Loucy (cell line): Measurements from ENCODE around the gene CCDC85B.

ENCODE experiments used
- H2AFZ ChIP-seq: fragments of 200-600 bp; sonication (generic); 2 replicates; pipeline ENCODE4 v1.6.0; 2016; ENCODE audit warnings: antibody characterized with exemption, mild to moderate bottlenecking, low read length, moderate library complexity
- H3F3A ChIP-seq: fragments of 200-600 bp; 2 replicates; pipeline ENCODE4 v1.6.0; 2016; ENCODE audit warnings: antibody characterized with exemption, low read depth, mild to moderate bottlenecking
- H3K27me3 ChIP-seq: fragments of 200-600 bp; sonication (generic); 2 replicates; pipeline ENCODE4 v1.6.1; 2014; ENCODE audit warnings: low read length, mild to moderate bottlenecking; ENCODE audit not compliant: insufficient read depth, poor library complexity, severe bottlenecking
- H3K36me3 ChIP-seq: fragments of 200-600 bp; sonication (generic); 2 replicates; pipeline ENCODE4 v1.6.1; 2016; ENCODE audit warnings: low read length; ENCODE audit not compliant: insufficient read depth
- H3K4me1 ChIP-seq: fragments of 200-600 bp; sonication (generic); 2 replicates; pipeline ENCODE4 v1.5.1; 2014; ENCODE audit warnings: low read length, mild to moderate bottlenecking; ENCODE audit not compliant: insufficient read depth, poor library complexity, severe bottlenecking
- H3K4me2 ChIP-seq: fragments of 200-600 bp; sonication (generic); 2 replicates; pipeline ENCODE4 v1.6.0; 2014; ENCODE audit warnings: antibody characterized with exemption, low read length, low read depth, mild to moderate bottlenecking; ENCODE audit not compliant: poor library complexity, severe bottlenecking
- H3K4me3 ChIP-seq: fragments of 200-600 bp; sonication (generic); 2 replicates; pipeline ENCODE4 v1.5.1; 2014; ENCODE audit warnings: low read length, mild to moderate bottlenecking, mixed read lengths; ENCODE audit not compliant: poor library complexity, severe bottlenecking
- H3K79me2 ChIP-seq: fragments of 200-600 bp; sonication (generic); 2 replicates; pipeline ENCODE4 v1.6.1; 2014; ENCODE audit warnings: low read length; ENCODE audit not compliant: insufficient read depth
- H3K9ac ChIP-seq: fragments of 200-600 bp; sonication (generic); 2 replicates; pipeline ENCODE4 v1.6.0; 2014; ENCODE audit warnings: mild to moderate bottlenecking, low read depth, low read length, moderate library complexity; ENCODE audit not compliant: poor library complexity, severe bottlenecking
- H3K9me2 ChIP-seq: fragments of 200-600 bp; sonication (generic); replicated peaks from 2 replicates; pipeline ENCODE4 v1.6.1; 2016; ENCODE audit warnings: low read depth, low read length, mixed read lengths
- H3K9me3 ChIP-seq: fragments of 200-600 bp; sonication (generic); 2 replicates; pipeline ENCODE4 v1.6.1; 2014; ENCODE audit warnings: mild to moderate bottlenecking, antibody characterized with exemption, low read length, low read depth; ENCODE audit not compliant: insufficient read depth
- H4K20me1 ChIP-seq: fragments of 200-600 bp; sonication (generic); 2 replicates; pipeline ENCODE4 v1.6.0; 2014; ENCODE audit warnings: antibody characterized with exemption, low read length, mild to moderate bottlenecking; ENCODE audit not compliant: insufficient read depth, poor library complexity, severe bottlenecking
- EZH2phosphoT487 ChIP-seq: fragments of 200-600 bp; IDR thresholded peaks from 2 replicates; pipeline ENCODE4 v1.6.1; 2018; ENCODE audit warnings: antibody characterized with exemption, mild to moderate bottlenecking, moderate library complexity, borderline replicate concordance
- TF ChIP-seq, protein P1 (sequence below): fragments of 200-600 bp; sonication (generic); conservative IDR thresholded peaks from 2 replicates; pipeline ENCODE4 v1.5.1; 2014; ENCODE audit warnings: mild to moderate bottlenecking, antibody characterized with exemption, low read length

CCDC85B gene

DNA sequence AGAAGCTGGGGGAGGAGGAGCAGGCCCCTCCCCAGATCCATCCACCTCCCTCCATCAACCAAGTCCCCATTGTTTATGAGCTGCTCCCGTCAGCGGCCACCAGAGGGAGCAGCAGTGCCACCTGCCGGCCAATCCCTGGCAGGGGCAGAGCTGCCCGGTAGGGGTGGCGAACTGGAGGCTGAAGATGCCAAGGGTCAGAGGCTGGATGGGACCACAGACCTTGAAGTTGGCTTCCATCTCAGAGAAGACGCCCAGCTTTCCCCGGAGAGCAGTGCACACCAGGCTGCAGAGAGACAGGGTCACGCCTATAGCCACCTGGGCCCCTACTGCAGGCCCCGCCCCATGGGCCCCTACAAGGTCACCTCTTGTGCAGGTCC is 5.8 kb upstream of the CCDC85B start:
- TF ChIP-seq EZH2phosphoT487 = no peak
- TF ChIP-seq, protein P1, sequence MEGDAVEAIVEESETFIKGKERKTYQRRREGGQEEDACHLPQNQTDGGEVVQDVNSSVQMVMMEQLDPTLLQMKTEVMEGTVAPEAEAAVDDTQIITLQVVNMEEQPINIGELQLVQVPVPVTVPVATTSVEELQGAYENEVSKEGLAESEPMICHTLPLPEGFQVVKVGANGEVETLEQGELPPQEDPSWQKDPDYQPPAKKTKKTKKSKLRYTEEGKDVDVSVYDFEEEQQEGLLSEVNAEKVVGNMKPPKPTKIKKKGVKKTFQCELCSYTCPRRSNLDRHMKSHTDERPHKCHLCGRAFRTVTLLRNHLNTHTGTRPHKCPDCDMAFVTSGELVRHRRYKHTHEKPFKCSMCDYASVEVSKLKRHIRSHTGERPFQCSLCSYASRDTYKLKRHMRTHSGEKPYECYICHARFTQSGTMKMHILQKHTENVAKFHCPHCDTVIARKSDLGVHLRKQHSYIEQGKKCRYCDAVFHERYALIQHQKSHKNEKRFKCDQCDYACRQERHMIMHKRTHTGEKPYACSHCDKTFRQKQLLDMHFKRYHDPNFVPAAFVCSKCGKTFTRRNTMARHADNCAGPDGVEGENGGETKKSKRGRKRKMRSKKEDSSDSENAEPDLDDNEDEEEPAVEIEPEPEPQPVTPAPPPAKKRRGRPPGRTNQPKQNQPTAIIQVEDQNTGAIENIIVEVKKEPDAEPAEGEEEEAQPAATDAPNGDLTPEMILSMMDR = peak; percentile 100
- peak overlapping the region; percentile 92 for H3K4me2 ChIP-seq
- H3K9ac ChIP-seq = peak overlapping the region; percentile 53
- peaks cover 6% of the 10 kb centered on the region for H4K20me1 ChIP-seq
- H3K27me3 ChIP-seq = no peaks in the 10 kb centered on the region
- H2AFZ ChIP-seq = no peak overlapping the region
- H3K79me2 ChIP-seq = peaks cover 41% of the 10 kb centered on the region
- no peaks in the 10 kb centered on the region for H3F3A ChIP-seq
- no peaks in the 10 kb centered on the region for H3K9me2 ChIP-seq
- peaks cover 60% of the 10 kb centered on the region for H3K4me1 ChIP-seq
- H3K36me3 ChIP-seq = peaks cover 11% of the 10 kb centered on the region; the same call in 1 of the 2 replicates
- H3K4me3 ChIP-seq = peak overlapping the region; percentile 57
- no peaks in the 10 kb centered on the region for H3K9me3 ChIP-seq

DNA sequence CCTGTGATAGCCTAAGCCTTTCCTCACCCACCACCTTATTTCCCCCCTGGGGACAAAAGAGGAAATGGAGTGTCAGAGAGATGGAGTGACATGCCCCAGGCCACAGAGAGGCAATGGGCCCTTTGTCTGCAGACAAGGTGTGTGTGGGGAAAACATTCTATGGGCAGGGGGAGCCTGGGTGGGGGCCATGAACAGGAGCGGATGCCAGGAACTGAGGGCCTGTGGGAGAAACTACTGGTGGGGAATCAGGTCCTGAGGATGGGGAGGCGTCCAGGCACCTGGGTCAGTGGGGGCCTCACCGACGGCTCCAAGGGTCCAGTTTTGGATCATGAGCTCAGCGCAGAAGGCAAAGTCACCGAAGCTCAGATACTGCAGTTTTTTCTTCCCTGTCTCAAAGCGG is 5.2 kb upstream of the CCDC85B start:
- Histone ChIP-seq H3K9me3 (no peaks in the 10 kb centered on the region), H2AFZ (no peak overlapping the region), H3K9ac (peak overlapping the region; percentile 53), H3K36me3 (peaks cover 11% of the 10 kb centered on the region; the same call in 1 of the 2 replicates), H3K4me3 (peak overlapping the region; percentile 57), H3K4me2 (peak overlapping the region; percentile 92), H3F3A (no peaks in the 10 kb centered on the region), H3K9me2 (no peaks in the 10 kb centered on the region), H3K27me3 (no peaks in the 10 kb centered on the region), H4K20me1 (peaks cover 6% of the 10 kb centered on the region), H3K4me1 (peaks cover 60% of the 10 kb centered on the region), H3K79me2 (peaks cover 41% of the 10 kb centered on the region)
- TF ChIP-seq EZH2phosphoT487 = no peak
- TF ChIP-seq, protein P1 = no peak

DNA sequence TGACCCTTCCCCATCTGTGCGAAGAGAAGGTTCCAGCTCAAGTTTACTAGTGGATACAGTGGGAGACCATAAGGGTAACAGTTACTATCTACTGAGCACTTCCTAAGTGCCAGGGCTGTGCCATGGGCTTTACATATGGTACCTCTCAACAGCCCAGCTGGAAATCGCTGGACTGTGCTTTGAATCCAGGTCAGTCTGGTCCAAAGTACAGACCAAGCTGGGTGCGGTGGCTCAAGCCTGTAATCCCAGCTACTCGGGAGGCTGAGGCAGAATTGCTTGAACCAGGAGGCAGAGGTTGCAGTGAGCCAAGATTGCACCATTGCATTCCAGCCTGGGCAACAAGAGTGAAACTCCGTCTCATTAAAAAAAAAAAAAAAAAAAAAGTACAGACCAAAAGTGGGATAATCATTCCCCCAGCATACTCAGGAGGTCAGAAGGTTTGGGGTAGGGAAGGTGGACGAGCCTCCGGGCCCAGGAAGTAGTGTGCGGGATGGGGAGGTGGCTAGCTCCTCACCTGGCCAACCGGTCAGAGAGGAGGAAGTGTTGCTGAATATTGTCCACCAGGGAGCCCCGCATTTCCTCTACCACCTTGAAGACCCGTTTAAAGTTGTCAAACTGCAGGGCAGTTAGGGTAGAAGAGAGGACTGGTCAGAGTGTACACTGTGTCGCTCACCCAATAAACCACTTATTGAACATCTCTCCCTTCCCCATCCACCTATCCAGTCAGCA is 4.5 kb upstream of the CCDC85B start:
- H3K4me1 ChIP-seq = peaks cover 53% of the 10 kb centered on the region
- peak overlapping the region; percentile 92 for H3K4me2 ChIP-seq
- H3K4me3 ChIP-seq = peak overlapping the region; percentile 85
- H3K36me3 ChIP-seq = peaks cover 11% of the 10 kb centered on the region; the same call in 1 of the 2 replicates
- no peaks in the 10 kb centered on the region for H3K9me2 ChIP-seq
- TF ChIP-seq, protein P1 = no peak
- TF ChIP-seq EZH2phosphoT487 = no peak
- H3K9ac ChIP-seq = peak overlapping the region; percentile 82
- H3F3A ChIP-seq = no peaks in the 10 kb centered on the region
- H3K27me3 ChIP-seq = no peaks in the 10 kb centered on the region
- H3K79me2 ChIP-seq = peaks cover 46% of the 10 kb centered on the region
- H2AFZ ChIP-seq = no peak overlapping the region
- peaks cover 8% of the 10 kb centered on the region for H4K20me1 ChIP-seq
- H3K9me3 ChIP-seq = no peaks in the 10 kb centered on the region
